OCI-LY7 (cell line): ENCODE data around the gene SAP130. TPM values are rescaled to one million over a fixed set of nuclear protein-coding genes. Genes with fewer than 3 reads are reported as not detected.

ENCODE experiments used
- BruUV-seq: library from RNA; stranded (reverse); fragments of 400-500 nt; replicated peaks from 2 replicates; lab custom pipeline; 2021; lab: Mats Ljungman, UMichigan
- CTCF ChIA-PET: fragments of 300-600 bp; sonication (Branson Sonifier 250); formaldehyde crosslinking; loops from one replicate; lab custom pipeline; 2022; ENCODE audit warnings: antibody characterized with exemption; ENCODE audit not compliant: unreplicated experiment; lab: Charles Lee
- POLR2A ChIA-PET: fragments of 300-600 bp; sonication (Branson Sonifier 250); formaldehyde crosslinking; loops from one replicate; lab custom pipeline; 2022; ENCODE audit warnings: antibody characterized with exemption; lab: Charles Lee
- DNase-seq: peaks from one replicate; pipeline ENCODE4 v3.0.0-alpha.2; 2015; ENCODE audit warnings: low spot score
- H2AFZ ChIP-seq: fragments of 200-600 bp; sonication (generic), shearing (Covaris generic); 2 replicates; pipeline ENCODE4 v1.6.1; 2014; ENCODE audit warnings: mild to moderate bottlenecking, antibody characterized with exemption, low read length, moderate library complexity
- H3K27ac ChIP-seq: fragments of 200-600 bp; sonication (generic); 2 replicates; pipeline ENCODE4 v1.5.1; 2014; ENCODE audit warnings: mixed run types, low read depth, mild to moderate bottlenecking, moderate library complexity, low read length, inconsistent platforms; ENCODE audit not compliant: poor library complexity, severe bottlenecking
- H3K36me3 ChIP-seq: fragments of 200-600 bp; sonication (generic); 2 replicates; pipeline ENCODE4 v1.6.1; 2014; ENCODE audit warnings: mild to moderate bottlenecking, antibody characterized with exemption, low read length, moderate library complexity, mixed read lengths; ENCODE audit not compliant: insufficient read depth
- H3K4me1 ChIP-seq: fragments of 200-600 bp; sonication (generic); 2 replicates; pipeline ENCODE4 v1.5.1; 2014; ENCODE audit warnings: mild to moderate bottlenecking, low read length; ENCODE audit not compliant: insufficient read depth, poor library complexity, severe bottlenecking
- H3K4me2 ChIP-seq: fragments of 200-600 bp; sonication (generic); 2 replicates; pipeline ENCODE4 v1.6.1; 2014; ENCODE audit warnings: mild to moderate bottlenecking, low read length
- H3K4me3 ChIP-seq: fragments of 200-600 bp; sonication (generic); 2 replicates; pipeline ENCODE4 v1.5.1; 2014; ENCODE audit warnings: mild to moderate bottlenecking, low read depth, low read length; ENCODE audit not compliant: poor library complexity, severe bottlenecking
- H3K79me2 ChIP-seq: fragments of 200-600 bp; sonication (generic); 2 replicates; pipeline ENCODE4 v1.6.1; 2016; ENCODE audit warnings: low read depth, mild to moderate bottlenecking, low read length, moderate library complexity, mixed read lengths; ENCODE audit not compliant: insufficient read depth
- H3K9me2 ChIP-seq: fragments of 200-600 bp; sonication (generic); 2 replicates; pipeline ENCODE4 v1.6.1; 2016; ENCODE audit warnings: mild to moderate bottlenecking, low read length, mixed read lengths; ENCODE audit not compliant: insufficient read depth
- H3K9me3 ChIP-seq: fragments of 200-600 bp; sonication (generic); 2 replicates; pipeline ENCODE4 v1.6.1; 2014; ENCODE audit warnings: mild to moderate bottlenecking, mixed run types, low read length, mixed read lengths
- H4K20me1 ChIP-seq: fragments of 200-600 bp; sonication (generic); 2 replicates; pipeline ENCODE4 v1.6.1; 2014; ENCODE audit warnings: mild to moderate bottlenecking, antibody characterized with exemption, low read length, moderate library complexity, mixed read lengths; ENCODE audit not compliant: insufficient read depth
- EZH2phosphoT487 ChIP-seq: fragments of 200-600 bp; sonication (generic); IDR thresholded peaks from 2 replicates; pipeline ENCODE4 v1.6.1; 2018; ENCODE audit warnings: low read depth, borderline replicate concordance, mild to moderate bottlenecking, mixed run types, antibody characterized with exemption, low read length, moderate library complexity, mixed read lengths
- intact Hi-C: fragments of 100-400 bp; cut with micrococcal nuclease; formaldehyde crosslinking; loops from one replicate; pipeline ENCODE4 v1.10.0; 2022; ENCODE audit not compliant: unreplicated experiment
- total RNA-seq, 2 experiments: library from RNA; depleted of rRNA in 1 of 2; stranded (reverse); fragments of >200 nt in 1 of 2; shearing (Covaris generic) in 1 of 2; gene quantifications; 2 replicates each; pipeline ENCODE4 v1.2.3, GENCODE V29; 2014 to 2022
- TF ChIP-seq, protein P1 (sequence below): fragments of 200-600 bp; sonication (generic); conservative IDR thresholded peaks from 2 replicates; pipeline ENCODE4 v1.5.1; 2014; ENCODE audit warnings: mild to moderate bottlenecking, antibody characterized with exemption, low read length, moderate library complexity, mixed read lengths

SAP130 gene
- total RNA-seq, 2 experiments from 2014 or later, result 9.6 to 31.8 TPM

DNA sequence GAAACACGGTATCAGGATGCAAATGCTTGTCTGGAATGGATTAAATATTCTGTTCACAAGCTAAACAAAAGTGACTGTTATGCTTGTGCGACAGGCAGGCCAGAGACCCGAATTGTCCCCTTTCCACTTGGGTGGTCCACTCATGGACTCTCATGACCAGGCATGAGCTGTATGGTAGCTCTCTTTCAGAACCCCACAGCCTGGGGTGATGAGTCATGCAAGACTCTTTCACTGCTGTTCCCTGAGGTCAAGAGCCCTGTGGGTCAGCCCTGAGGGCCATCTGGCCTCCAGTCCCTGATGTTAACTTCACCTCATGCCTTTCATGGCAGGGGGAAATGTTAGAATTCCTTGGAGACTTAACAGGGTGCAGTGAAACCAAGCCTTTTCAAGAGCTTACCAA, 13.7 kb upstream of the SAP130 start:
- no TSS peak for BruUV-seq
- CTCF ChIA-PET, result no interaction called here

DNA sequence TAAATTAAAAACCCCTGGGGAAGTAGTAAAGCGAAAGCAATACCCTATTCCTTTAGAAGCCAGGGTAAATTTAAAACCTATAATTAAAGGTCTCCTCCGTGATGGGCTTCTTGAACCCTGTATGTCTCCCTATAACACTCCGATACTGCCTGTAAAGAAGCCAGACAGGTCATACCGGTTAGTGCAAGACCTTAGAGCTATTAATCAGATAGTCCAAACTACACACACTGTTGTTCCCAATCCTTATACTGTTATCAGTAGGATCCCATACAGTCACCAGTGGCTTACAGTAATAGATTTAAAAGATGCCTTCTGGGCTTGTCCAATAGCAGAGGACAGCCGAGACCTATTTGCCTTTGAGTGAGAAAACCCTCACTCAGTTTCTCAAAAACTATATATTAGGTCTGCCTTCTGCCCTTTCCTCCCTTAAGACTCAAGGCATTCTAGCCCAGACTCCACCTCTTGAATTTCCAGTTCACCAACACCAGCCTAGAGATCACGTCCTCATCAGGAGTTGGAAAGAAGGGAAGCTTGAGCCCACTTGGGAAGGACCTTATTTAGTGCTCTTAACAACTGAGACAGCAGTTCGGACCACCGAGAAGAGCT, 12.4 kb upstream of the SAP130 start:
- no peak overlapping the region for H2AFZ ChIP-seq
- no peak for TF ChIP-seq EZH2phosphoT487
- TF ChIP-seq, protein P1, sequence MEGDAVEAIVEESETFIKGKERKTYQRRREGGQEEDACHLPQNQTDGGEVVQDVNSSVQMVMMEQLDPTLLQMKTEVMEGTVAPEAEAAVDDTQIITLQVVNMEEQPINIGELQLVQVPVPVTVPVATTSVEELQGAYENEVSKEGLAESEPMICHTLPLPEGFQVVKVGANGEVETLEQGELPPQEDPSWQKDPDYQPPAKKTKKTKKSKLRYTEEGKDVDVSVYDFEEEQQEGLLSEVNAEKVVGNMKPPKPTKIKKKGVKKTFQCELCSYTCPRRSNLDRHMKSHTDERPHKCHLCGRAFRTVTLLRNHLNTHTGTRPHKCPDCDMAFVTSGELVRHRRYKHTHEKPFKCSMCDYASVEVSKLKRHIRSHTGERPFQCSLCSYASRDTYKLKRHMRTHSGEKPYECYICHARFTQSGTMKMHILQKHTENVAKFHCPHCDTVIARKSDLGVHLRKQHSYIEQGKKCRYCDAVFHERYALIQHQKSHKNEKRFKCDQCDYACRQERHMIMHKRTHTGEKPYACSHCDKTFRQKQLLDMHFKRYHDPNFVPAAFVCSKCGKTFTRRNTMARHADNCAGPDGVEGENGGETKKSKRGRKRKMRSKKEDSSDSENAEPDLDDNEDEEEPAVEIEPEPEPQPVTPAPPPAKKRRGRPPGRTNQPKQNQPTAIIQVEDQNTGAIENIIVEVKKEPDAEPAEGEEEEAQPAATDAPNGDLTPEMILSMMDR, result no peak
- no peaks in the 10 kb centered on the region for H3K4me1 ChIP-seq
- H3K9me3 ChIP-seq, result peaks cover 17% of the 10 kb centered on the region
- H3K79me2 ChIP-seq, result no peaks in the 10 kb centered on the region
- no peaks in the 10 kb centered on the region for H3K36me3 ChIP-seq
- no peak overlapping the region for H3K4me3 ChIP-seq
- no peaks in the 10 kb centered on the region for H4K20me1 ChIP-seq
- H3K27ac ChIP-seq, result no peak overlapping the region
- BruUV-seq, result no TSS peak
- POLR2A ChIA-PET, result interaction anchor here (0.6 kb wide), 1 partner anchor 30 kb away, joined by 3 read pairs; no protein-coding TSS in a partner anchor
- CTCF ChIA-PET, result no interaction called here
- DNase-seq, result no peak
- intact Hi-C loops, result no loop called here
- no peak overlapping the region for H3K4me2 ChIP-seq
- H3K9me2 ChIP-seq, result no peaks in the 10 kb centered on the region

More for the DNA sequence above, 13.7 kb upstream of the SAP130 start:
- no peaks in the 10 kb centered on the region for H3K36me3 ChIP-seq
- POLR2A ChIA-PET, result no interaction called here
- H3K9me2 ChIP-seq, result no peaks in the 10 kb centered on the region
- no peaks in the 10 kb centered on the region for H3K79me2 ChIP-seq
- no peak for DNase-seq
- no peaks in the 10 kb centered on the region for H4K20me1 ChIP-seq
- no peak overlapping the region for H3K27ac ChIP-seq
- intact Hi-C loops, result no loop called here
- H3K4me1 ChIP-seq, result no peaks in the 10 kb centered on the region
- H3K4me3 ChIP-seq, result no peak overlapping the region
- peaks cover 12% of the 10 kb centered on the region for H3K9me3 ChIP-seq
- no peak for TF ChIP-seq EZH2phosphoT487
- TF ChIP-seq, protein P1, result no peak
- no peak overlapping the region for H3K4me2 ChIP-seq
- no peak overlapping the region for H2AFZ ChIP-seq

DNA sequence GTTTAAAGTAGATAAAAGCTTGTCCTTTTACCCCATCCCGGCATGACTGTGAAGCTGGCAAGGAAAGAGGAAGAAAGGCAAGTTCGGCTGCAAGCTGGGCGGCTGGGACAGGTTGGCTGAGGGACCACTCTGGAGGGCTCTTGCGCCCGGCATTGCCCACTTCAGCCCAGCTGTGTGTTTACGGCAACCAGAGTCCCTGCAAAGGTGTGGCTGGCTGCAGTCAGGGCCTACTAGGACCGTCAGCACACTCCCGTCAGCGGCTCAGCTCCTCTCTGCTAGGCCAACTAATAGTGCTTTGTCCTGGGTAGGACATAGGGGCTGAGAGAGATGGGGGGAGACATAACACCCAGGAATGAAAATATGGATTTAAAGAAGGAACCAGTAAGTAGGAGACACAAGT, 11.7 kb upstream of the SAP130 start:
- TF ChIP-seq, protein P1, result no peak
- no peak for TF ChIP-seq EZH2phosphoT487
- H3K4me2 ChIP-seq, result no peak overlapping the region
- H3K4me1 ChIP-seq, result no peaks in the 10 kb centered on the region
- H3K9me3 ChIP-seq, result peaks cover 17% of the 10 kb centered on the region
- no TSS peak for BruUV-seq
- H2AFZ ChIP-seq, result no peak overlapping the region
- no peaks in the 10 kb centered on the region for H3K36me3 ChIP-seq
- no peaks in the 10 kb centered on the region for H3K79me2 ChIP-seq
- intact Hi-C loops, result no loop called here
- DNase-seq, result no peak
- ChIA-PET CTCF (no interaction called here), POLR2A (no interaction called here)
- H4K20me1 ChIP-seq, result no peaks in the 10 kb centered on the region
- H3K4me3 ChIP-seq, result no peak overlapping the region
- no peak overlapping the region for H3K27ac ChIP-seq
- no peaks in the 10 kb centered on the region for H3K9me2 ChIP-seq
